Neutrophil (primary cell): ENCODE results near the gene ARSJ.
"Not testable (repeated sequence)": the region's sequence is repeated elsewhere in the genome, so short reads cannot be mapped to it uniquely, and the experiment has no call there.

Experiments
- H3K27ac ChIP-seq: fragments of 200-600 bp; sonication (generic); 2 replicates; pipeline ENCODE4 v1.5.1; 2016; ENCODE audit warnings: mild to moderate bottlenecking, moderate library complexity
- H3K27me3 ChIP-seq: fragments of 200-600 bp; sonication (generic); 2 replicates; pipeline ENCODE4 v1.6.0; 2016; ENCODE audit warnings: mild to moderate bottlenecking
- H3K36me3 ChIP-seq: fragments of 200-600 bp; sonication (generic); 2 replicates; pipeline ENCODE4 v1.5.1; 2017
- H3K4me1 ChIP-seq, 2 experiments: fragments of 200-600 bp in 1 of 2; sonication (generic) in 1 of 2; 1 replicate in 1 of 2; 2 replicates in 1 of 2; pipeline versions ENCODE4 v1.5.1 to v1.6.1; 2013 to 2016; ENCODE audit warnings: low read depth in 1 of 2, low read length in 1 of 2, mild to moderate bottlenecking in 1 of 2, moderate library complexity in 1 of 2; ENCODE audit not compliant: control insufficient read depth in 1 of 2, insufficient read depth in 1 of 2
- H3K4me3 ChIP-seq, 2 experiments: fragments of 200-600 bp in 1 of 2; sonication (generic) in 1 of 2; 1 replicate in 1 of 2; 2 replicates in 1 of 2; pipeline ENCODE4 v1.5.1; 2013 to 2016; ENCODE audit warnings: low read depth in 1 of 2, low read length in 1 of 2, mild to moderate bottlenecking in 1 of 2, moderate library complexity in 1 of 2
- H3K9me3 ChIP-seq: fragments of 200-600 bp; sonication (generic); 2 replicates; pipeline ENCODE4 v1.5.1; 2016
- CTCF ChIP-seq: fragments of 200-600 bp; sonication (generic); IDR thresholded peaks from 2 replicates; pipeline ENCODE4 v1.5.1; 2016; ENCODE audit warnings: antibody characterized with exemption

ARSJ gene

GRCh38 chr4:114021451-114021850, 42.0 kb upstream of the ARSJ start:
- no peaks in the 10 kb centered on the region for H3K4me1 ChIP-seq
- H3K9me3 ChIP-seq = no peaks in the 10 kb centered on the region
- no peaks in the 10 kb centered on the region for H3K27me3 ChIP-seq
- no peak overlapping the region for H3K27ac ChIP-seq
- TF ChIP-seq CTCF = no peak
- no peaks in the 10 kb centered on the region for H3K36me3 ChIP-seq
- no peak overlapping the region for H3K4me3 ChIP-seq

GRCh38 chr4:114019969-114020358, 40.5 kb upstream of the ARSJ start:
- Histone ChIP-seq H3K27me3 (no peaks in the 10 kb centered on the region), H3K36me3 (no peaks in the 10 kb centered on the region), H3K4me1 (no peaks in the 10 kb centered on the region), H3K4me3 (no peak overlapping the region), H3K27ac (no peak overlapping the region), H3K9me3 (no peaks in the 10 kb centered on the region)
- no peak for TF ChIP-seq CTCF

DNA sequence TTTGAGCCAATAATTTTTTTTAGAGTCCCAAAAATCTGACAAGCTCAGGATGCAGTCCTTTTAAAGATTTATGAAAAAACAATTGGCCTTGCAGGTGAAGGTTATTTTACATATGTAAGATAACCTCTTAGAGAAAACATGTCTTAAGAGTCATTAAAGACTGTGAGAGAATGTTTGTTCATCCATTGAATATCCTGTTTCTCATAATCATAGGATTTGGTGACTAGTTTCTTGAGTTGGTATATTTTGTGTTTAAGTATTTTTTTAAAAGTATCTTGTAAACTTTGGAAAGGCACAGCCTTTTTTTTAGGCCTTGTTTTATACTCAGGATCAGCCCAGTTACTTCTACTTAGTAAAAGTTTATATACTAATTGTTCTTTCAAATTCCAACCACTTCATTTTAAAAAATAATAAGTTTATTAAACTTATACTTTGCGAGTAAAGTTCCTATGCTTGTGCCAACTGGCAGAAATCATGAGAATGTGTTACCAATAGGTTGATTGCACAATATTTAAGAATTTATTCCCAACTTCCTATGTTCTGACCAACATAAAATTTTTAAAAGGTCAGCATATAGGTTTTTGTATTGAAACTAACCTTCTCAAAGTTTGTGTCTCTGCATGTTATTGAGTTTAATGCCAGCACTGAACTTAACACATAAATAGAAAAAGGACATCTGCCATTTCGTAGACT, 40.0 kb upstream of the ARSJ start:
- H3K27me3 ChIP-seq = no peaks in the 10 kb centered on the region
- no peaks in the 10 kb centered on the region for H3K36me3 ChIP-seq
- H3K27ac ChIP-seq = no peak overlapping the region
- TF ChIP-seq CTCF = no peak
- no peaks in the 10 kb centered on the region for H3K9me3 ChIP-seq
- H3K4me1 ChIP-seq = no peaks in the 10 kb centered on the region
- no peak overlapping the region for H3K4me3 ChIP-seq

DNA sequence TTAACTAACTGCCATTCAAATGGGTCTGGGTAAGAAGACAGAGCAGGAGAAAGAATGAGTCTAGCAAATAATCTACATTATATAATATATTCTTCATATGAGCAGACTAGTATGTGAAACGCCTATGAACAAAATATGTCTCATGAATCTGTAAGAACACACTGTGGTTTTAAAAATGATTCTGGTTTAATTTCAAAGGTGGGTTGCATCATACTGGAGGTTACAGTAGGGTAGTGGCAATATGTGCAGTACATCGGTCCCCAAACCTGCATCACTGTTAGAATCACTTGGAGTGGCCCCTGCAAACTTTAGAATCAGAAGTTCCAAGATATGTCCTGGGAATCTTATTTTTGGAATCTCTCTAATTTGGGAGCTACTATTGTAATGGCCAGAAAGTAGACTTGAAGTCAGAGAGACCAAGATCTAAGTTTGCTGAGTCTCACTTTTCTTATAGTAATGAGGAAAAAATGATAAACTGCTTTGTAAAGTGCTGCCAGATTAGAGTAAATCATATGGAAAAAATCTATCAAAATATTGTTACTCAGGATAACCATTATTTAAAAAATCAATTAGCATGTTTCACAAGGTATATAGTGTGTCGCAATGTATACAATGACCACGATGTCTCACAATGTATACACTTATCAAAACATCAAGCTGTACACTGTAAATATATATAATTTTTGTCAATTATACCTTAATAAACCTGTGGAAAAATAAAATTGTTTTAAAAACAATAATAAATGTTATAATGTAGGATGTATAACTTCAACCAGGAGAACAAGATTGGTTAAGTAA, 37.9 kb upstream of the ARSJ start:
- Histone ChIP-seq H3K4me1 (no peaks in the 10 kb centered on the region), H3K27ac (no peak overlapping the region), H3K9me3 (no peaks in the 10 kb centered on the region), H3K27me3 (no peaks in the 10 kb centered on the region), H3K4me3 (no peak overlapping the region), H3K36me3 (no peaks in the 10 kb centered on the region)
- no peak for TF ChIP-seq CTCF

DNA sequence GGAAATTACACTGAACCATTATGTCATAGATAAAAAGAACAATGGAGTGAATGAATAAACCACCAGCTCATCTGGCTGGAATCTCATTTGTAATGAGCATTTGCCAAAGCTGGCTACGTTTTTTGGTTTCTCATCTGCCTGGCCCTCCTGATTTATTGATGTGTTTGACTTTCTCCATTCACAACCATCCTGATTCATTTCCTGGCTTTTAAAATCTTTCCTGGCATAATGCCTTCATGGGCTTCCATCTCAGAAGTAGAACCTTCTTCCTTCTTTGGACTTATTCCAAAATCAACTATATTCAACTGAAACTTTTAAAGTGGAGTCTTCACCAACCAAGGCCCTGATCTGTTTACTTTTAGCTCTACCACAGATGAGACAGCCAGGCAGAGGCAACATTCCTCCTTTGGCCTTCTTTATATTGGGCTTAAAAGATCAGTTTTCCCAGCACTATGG, 36.0 kb upstream of the ARSJ start:
- H3K27me3 ChIP-seq = no peaks in the 10 kb centered on the region

GRCh38 chr4:114013201-114013600, 33.8 kb upstream of the ARSJ start:
- not testable (repeated sequence) for H3K4me3 ChIP-seq

More for the DNA sequence above, 36.0 kb upstream of the ARSJ start:
- H3K36me3 ChIP-seq = no peaks in the 10 kb centered on the region
- no peak overlapping the region for H3K4me3 ChIP-seq
- H3K9me3 ChIP-seq = no peaks in the 10 kb centered on the region
- H3K4me1 ChIP-seq = no peaks in the 10 kb centered on the region
- no peak overlapping the region for H3K27ac ChIP-seq
- no peak for TF ChIP-seq CTCF

More at GRCh38 chr4:114013201-114013600, 33.8 kb upstream of the ARSJ start:
- H3K36me3 ChIP-seq, H3K27me3 ChIP-seq, H3K27ac ChIP-seq, H3K4me1 ChIP-seq, H3K9me3 ChIP-seq: not testable (repeated sequence)
